Measurements from ENCODE around the gene LSAMP.

DNA sequence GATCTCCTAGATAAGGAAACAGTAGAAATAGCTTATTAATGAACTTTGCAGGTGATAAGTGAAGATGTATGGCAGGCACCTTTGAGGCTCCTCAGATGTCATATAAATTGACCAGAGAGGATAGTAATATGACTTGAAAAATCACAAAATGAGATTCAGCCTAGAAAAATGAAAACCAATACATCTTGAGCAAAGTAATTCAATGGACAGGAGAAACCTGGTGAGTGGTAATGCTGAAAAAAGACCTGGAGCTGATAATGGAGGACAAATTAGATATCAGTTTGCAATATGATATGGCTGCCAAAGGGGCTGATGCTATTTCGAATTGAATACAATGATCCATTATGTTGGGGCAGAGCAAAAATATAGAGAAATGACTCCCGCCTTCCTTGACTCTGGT, 103.9 kb downstream of the LSAMP start:
- TF ChIP-seq CTCF (IDR thresholded peaks at IDR 0.05) (no peak), EZH2phosphoT487 (IDR thresholded peaks at IDR 0.05) (no peak), EZH2 (IDR thresholded peaks at IDR 0.05) (no peak)

Measured in neural progenitor cell (in vitro differentiated cells).